OCI-LY1 (cell line): Measurements from ENCODE around the gene C15orf62.

Experiments
- EZH2 ChIP-seq: fragments of 200-600 bp; sonication (generic), shearing (Covaris generic); IDR thresholded peaks from 2 replicates; pipeline ENCODE4 v1.8.0; 2017; ENCODE audit warnings: borderline replicate concordance, mixed run types, mild to moderate bottlenecking, antibody characterized with exemption, low read length, moderate library complexity, mixed read lengths
- TF ChIP-seq, protein P1 (sequence below): fragments of 200-600 bp; sonication (generic), shearing (Covaris generic); IDR thresholded peaks from 2 replicates; pipeline ENCODE4 v1.5.1; 2017; ENCODE audit warnings: mild to moderate bottlenecking, antibody characterized with exemption, low read length, moderate library complexity, mixed read lengths

DNA sequence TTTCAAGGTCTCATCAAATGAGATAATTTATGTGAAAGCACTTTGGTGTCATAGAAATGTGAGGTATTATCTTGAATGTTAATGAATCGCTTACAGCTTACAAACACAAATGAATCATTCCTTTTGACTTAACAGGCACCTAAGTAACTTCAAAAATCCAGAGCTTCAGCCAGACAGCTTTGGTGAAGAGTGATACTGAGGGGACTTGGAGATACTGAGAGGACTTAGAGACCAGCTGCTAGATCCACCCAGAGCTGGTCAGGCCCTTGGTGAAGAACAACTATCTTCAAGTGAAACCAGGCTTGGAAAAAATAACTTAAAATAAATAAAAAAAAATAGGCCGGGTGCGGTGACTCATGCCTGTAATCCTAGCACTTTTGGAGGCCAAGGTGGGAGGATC, 20.9 kb downstream of the C15orf62 start:
- TF ChIP-seq, protein P1, sequence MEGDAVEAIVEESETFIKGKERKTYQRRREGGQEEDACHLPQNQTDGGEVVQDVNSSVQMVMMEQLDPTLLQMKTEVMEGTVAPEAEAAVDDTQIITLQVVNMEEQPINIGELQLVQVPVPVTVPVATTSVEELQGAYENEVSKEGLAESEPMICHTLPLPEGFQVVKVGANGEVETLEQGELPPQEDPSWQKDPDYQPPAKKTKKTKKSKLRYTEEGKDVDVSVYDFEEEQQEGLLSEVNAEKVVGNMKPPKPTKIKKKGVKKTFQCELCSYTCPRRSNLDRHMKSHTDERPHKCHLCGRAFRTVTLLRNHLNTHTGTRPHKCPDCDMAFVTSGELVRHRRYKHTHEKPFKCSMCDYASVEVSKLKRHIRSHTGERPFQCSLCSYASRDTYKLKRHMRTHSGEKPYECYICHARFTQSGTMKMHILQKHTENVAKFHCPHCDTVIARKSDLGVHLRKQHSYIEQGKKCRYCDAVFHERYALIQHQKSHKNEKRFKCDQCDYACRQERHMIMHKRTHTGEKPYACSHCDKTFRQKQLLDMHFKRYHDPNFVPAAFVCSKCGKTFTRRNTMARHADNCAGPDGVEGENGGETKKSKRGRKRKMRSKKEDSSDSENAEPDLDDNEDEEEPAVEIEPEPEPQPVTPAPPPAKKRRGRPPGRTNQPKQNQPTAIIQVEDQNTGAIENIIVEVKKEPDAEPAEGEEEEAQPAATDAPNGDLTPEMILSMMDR, result no peak
- no peak for TF ChIP-seq EZH2
